ENCODE data around the gene PCED1B.
"Not testable (repeated sequence)": the region's sequence is repeated elsewhere in the genome, so short reads cannot be mapped to it uniquely, and the experiment has no call there.

Gene PCED1B

DNA sequence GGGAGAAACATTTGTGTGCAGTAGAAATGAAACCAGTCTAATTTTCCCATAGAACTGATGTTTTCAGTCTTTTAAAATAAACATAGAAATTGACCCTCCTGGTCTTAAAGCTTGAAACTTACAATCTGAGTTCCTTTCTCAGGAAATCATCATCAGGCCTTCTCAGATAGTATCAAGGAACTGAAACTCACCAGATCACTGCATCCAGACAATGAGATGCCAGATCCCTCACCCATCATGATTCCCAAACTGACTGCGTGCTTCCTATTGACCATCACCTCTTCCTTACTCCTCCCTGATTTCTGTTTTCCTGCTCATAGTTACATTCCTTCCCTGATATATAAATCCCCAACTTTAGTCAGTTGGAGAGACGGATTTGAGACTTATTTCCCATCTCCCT is 195.3 kb downstream of the PCED1B start:
- DNase-seq (ENCODE audit: low read depth), result no peak
- no peak overlapping the region for H3K4me3 ChIP-seq (ENCODE audit: low read depth, low read length)
- TF ChIP-seq, protein P1, sequence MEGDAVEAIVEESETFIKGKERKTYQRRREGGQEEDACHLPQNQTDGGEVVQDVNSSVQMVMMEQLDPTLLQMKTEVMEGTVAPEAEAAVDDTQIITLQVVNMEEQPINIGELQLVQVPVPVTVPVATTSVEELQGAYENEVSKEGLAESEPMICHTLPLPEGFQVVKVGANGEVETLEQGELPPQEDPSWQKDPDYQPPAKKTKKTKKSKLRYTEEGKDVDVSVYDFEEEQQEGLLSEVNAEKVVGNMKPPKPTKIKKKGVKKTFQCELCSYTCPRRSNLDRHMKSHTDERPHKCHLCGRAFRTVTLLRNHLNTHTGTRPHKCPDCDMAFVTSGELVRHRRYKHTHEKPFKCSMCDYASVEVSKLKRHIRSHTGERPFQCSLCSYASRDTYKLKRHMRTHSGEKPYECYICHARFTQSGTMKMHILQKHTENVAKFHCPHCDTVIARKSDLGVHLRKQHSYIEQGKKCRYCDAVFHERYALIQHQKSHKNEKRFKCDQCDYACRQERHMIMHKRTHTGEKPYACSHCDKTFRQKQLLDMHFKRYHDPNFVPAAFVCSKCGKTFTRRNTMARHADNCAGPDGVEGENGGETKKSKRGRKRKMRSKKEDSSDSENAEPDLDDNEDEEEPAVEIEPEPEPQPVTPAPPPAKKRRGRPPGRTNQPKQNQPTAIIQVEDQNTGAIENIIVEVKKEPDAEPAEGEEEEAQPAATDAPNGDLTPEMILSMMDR (IDR thresholded peaks at IDR 0.05; ENCODE audit: insufficient read depth, low read depth, low read length, missing control alignments), result no peak

DNA sequence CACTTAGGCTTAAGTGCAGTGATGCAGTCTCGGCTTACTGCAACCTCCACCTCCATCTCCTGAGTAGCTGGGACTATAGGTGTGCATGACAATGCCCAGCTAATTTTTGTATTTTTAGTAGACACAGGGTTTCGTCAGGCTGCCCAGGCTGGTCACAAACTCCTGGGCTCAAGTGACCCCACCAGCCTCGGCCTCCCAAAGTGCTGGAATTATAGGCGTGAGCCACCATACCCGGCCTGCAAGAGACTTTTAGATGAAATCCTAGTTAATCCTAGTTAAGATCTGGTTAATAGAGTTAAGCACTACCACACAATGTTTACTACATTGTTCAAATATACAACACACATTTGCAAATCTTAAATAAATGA is 196.8 kb downstream of the PCED1B start:
- TF ChIP-seq, protein P1 (IDR thresholded peaks at IDR 0.05; ENCODE audit: insufficient read depth, low read depth, low read length, missing control alignments), result no peak
- no peak overlapping the region for H3K4me3 ChIP-seq (ENCODE audit: low read depth, low read length)

DNA sequence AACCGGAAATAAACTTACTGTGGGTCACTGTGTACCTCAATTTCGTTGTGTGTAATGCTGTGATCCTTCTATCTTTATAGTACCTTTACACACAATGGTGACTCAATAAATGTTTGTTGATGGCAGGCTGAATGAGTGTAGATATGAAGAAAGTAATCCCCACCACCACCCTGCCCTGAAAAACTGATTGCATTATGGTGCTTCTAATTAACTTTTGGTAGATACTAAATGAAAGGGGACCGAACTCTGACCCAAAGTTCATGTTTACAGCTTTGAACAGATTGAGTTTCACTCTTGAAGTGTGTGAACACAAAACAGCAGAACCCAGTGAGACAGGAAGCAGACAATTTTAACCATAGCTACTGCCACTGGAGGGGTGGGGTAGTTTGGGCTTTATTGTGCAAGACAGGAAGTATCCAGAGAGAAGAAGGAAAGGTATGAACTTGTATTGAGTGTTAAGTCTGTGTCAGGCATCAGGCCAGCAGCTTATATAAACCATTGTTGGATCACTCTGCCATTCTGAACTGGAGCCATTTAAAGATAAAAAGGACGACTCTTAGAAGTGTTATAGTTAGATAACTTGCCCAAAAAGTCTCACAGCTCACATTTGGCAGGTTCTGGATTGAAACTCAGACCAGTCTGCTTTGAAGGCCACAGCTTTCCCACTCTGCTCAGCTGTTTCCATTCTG is 197.3 kb downstream of the PCED1B start:
- TF ChIP-seq, protein P1 (IDR thresholded peaks at IDR 0.05; ENCODE audit: insufficient read depth, low read depth, low read length, missing control alignments), result no peak
- H3K4me3 ChIP-seq (ENCODE audit: low read depth, low read length), result no peak overlapping the region

More for the DNA sequence above, 196.8 kb downstream of the PCED1B start:
- no peak for DNase-seq (ENCODE audit: low read depth)

DNA sequence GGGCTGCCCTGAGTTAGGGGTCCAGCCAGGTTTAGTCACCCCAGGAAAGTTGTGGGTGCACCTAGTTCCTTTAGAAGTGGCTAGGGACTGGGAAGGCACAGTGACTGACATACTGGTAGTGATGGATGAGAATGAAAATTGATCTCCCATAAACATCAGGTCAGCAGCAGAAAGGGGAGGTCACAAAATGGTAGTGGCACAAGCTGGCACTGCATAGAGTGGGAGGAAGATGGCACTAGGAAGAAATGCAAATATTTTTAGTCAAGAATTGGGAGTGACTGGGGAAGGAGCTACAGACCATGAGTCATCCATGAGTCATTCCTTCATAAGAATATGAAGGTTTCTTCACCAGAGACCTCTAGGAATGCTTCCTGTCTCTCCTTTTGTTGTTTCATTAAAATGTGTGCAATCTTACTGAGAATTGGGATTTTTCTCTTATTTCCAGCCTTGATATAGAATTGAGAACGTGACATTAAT is 198.6 kb downstream of the PCED1B start:
- DNase-seq (ENCODE audit: low read depth), result no peak
- H3K4me3 ChIP-seq (ENCODE audit: low read depth, low read length), result no peak overlapping the region
- TF ChIP-seq, protein P1 (IDR thresholded peaks at IDR 0.05; ENCODE audit: insufficient read depth, low read depth, low read length, missing control alignments), result no peak

More for the DNA sequence above, 197.3 kb downstream of the PCED1B start:
- DNase-seq (ENCODE audit: low read depth), result peak; percentile 81

DNA sequence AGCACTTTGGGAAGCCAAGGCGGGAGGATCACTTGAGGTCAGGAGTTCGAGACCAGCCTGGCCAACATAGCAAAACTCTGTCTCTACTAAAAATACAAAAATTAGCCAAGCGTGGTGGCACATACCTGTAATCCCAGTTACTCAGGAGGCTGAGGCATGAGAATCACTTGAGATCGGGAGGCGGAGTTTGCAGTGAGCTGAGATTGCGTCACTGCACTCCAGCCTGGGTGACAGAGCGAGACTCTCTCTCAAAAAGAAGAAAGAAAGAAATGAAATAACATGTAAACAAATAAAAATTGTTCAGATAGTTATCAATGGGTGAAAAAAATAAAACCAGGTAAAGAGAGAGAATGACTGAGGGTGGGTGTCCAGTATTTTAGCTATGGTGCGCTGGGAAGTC is 200.3 kb downstream of the PCED1B start:
- DNase-seq (ENCODE audit: low read depth); H3K4me3 ChIP-seq (ENCODE audit: low read depth, low read length): not testable (repeated sequence)

DNA sequence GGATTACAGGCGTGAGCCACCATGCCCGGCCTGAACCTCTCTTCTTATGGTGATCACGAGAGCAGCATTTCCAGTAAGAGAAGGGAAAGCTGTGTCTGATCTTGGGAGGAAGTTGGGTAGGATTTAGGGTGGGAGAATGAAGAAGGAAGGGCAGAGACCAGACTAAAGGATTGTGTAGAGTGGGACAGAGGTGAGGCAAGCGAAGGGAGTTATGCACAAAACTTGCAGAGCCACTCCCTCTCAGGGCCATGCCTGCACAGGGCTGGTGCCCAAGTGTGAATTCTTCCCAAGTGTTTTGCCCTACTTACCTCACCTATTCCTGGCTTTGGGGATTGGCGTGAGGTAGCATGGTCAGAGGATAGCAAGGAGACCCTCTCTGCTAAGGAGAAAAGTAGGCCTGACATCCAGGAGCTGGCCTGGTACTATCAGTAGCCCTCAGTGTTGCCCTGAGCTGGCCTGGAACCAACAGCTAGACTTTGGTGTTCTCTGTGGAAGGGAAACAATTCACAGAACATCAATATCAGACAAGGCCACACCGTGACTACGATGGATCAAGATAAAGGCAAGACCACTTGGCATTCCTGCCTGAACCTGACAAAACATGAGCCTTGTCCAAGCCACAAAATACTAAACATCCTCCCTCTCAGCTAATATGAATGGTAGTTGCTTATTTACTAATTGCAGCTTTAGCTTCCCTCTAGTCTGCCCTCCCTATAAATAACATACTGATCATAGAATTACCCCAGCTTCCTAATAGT is 201.3 kb downstream of the PCED1B start:
- no peak for DNase-seq (ENCODE audit: low read depth)
- TF ChIP-seq, protein P1 (IDR thresholded peaks at IDR 0.05; ENCODE audit: insufficient read depth, low read depth, low read length, missing control alignments), result no peak
- no peak overlapping the region for H3K4me3 ChIP-seq (ENCODE audit: low read depth, low read length)

DNA sequence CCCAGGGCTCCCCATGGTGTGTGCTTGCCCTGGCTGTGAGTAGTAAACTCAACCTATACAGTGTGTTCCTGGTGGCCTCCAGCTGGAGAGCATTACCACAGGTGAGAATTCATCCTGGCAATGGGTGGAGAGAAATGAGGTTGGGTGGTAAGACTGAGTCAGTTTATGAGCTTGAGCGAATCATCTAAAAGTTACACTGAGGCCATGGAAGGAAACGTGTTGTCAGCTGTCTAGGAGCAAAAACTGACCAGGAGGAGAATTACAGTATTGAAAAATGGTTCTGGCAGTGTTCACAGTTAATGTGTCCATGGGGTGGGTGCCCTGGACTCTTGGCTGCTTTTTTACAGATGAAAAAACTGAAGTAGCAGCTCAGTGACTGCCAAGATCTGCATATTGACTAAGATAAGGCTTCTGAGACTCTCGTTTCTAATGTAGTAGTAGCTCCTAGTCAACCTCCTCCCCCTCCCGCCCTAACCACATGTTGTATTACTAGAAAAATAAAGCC is 202.3 kb downstream of the PCED1B start:
- H3K4me3 ChIP-seq (ENCODE audit: low read depth, low read length), result no peak overlapping the region
- DNase-seq (ENCODE audit: low read depth), result no peak
- TF ChIP-seq, protein P1 (IDR thresholded peaks at IDR 0.05; ENCODE audit: insufficient read depth, low read depth, low read length, missing control alignments), result no peak
